Mucosa of descending colon (tissue), 3 donors: ENCODE results near the gene PDE2A. TPM values are rescaled to one million over a fixed set of nuclear protein-coding genes. Genes with fewer than 3 reads are reported as not detected.

Source experiments
- ATAC-seq: fragments of 200-7000 bp; cut with Tn5 transposase; one replicate; pipeline ENCODE4 v1.9.1; 2020; ENCODE audit warnings: mild to moderate bottlenecking, moderate library complexity
- DNase-seq, 3 donors: peaks; one replicate each; pipeline ENCODE4 v3.0.0-alpha.2; 2020
- H3K36me3 ChIP-seq: fragments of 200-600 bp; one replicate; pipeline ENCODE4 v1.8.0; 2021; ENCODE audit warnings: low read depth, mild to moderate bottlenecking
- H3K4me1 ChIP-seq: fragments of 200-600 bp; one replicate; pipeline ENCODE4 v1.8.0; 2021; ENCODE audit warnings: low read depth, mild to moderate bottlenecking
- H3K4me3 ChIP-seq: fragments of 200-600 bp; one replicate; pipeline ENCODE4 v1.8.0; 2021; ENCODE audit warnings: mild to moderate bottlenecking
- H3K9me3 ChIP-seq: fragments of 200-600 bp; one replicate; pipeline ENCODE4 v1.8.0; 2021; ENCODE audit warnings: mild to moderate bottlenecking
- CTCF ChIP-seq: fragments of 200-600 bp; IDR thresholded peaks from one replicate; pipeline ENCODE4 v1.8.0; 2022; ENCODE audit warnings: antibody characterized with exemption, mild to moderate bottlenecking
- intact Hi-C, 2 donors: fragments of 100-400 bp; cut with DNase I in 1 of 2; cut with micrococcal nuclease in 1 of 2; formaldehyde crosslinking; loops; one replicate each; pipeline versions ENCODE4 v1.11.0 to v1.11.1; 2022; cut with DNase I, micrococcal nuclease
- total RNA-seq, 3 donors: library from RNA; stranded (reverse); fragmentation: NEBNext Ultra II Directional in 2 of 3; extraction: Animal tissue kit (Norgen Biotek cat#: 25700) in 2 of 3; gene quantifications; one replicate each; pipeline versions ENCODE4 v1.2.1 to v1.2.4, GENCODE V29; 2021 to 2023
- donor health status: DM: no; HTN: no; CAD: no; lungs with moderate emphysema.
- donor health status: DM: no; HTN: no; CAD: no.
- donor health status: DM: no; HTN: yes; CAD: no.

The PDE2A gene
- total RNA-seq, 3 donors from 2014 or later: 7.0 to 45.9 (median 9.6) TPM

- H3K36me3 ChIP-seq: no peaks in the 10 kb centered on the region
- H3K9me3 ChIP-seq: no peaks in the 10 kb centered on the region
- intact Hi-C loops: loop anchor here (10.0 kb wide), 1 partner anchor 104 kb away; no protein-coding TSS in a partner anchor
- no peaks in the 10 kb centered on the region for H3K4me1 ChIP-seq
- H3K4me3 ChIP-seq: no peak overlapping the region
- DNase-seq (no peak), ATAC-seq (no peak)
- TF ChIP-seq CTCF: no peak
These were observed 95.7 kb downstream of the PDE2A start for GRCh38 chr11:72578566-72578965.

- intact Hi-C loops: loop anchor here (10.0 kb wide), 1 partner anchor 103 kb away; no protein-coding TSS in a partner anchor
- Histone ChIP-seq H3K36me3 (no peaks in the 10 kb centered on the region), H3K9me3 (no peaks in the 10 kb centered on the region), H3K4me1 (no peaks in the 10 kb centered on the region), H3K4me3 (no peak overlapping the region)
- DNase-seq (no peak), ATAC-seq (no peak)
- no peak for TF ChIP-seq CTCF
These were observed 96.2 kb downstream of the PDE2A start for GRCh38 chr11:72578051-72578450.

GRCh38 chr11:72577271-72577721, 96.9 kb downstream of the PDE2A start:
- intact Hi-C loops: loop anchor here (10.0 kb wide), 1 partner anchor 102 kb away; no protein-coding TSS in a partner anchor
- Histone ChIP-seq H3K36me3 (no peaks in the 10 kb centered on the region), H3K4me3 (no peak overlapping the region), H3K4me1 (no peaks in the 10 kb centered on the region), H3K9me3 (no peaks in the 10 kb centered on the region)
- ATAC-seq: no peak
- no peak for TF ChIP-seq CTCF
- DNase-seq: no peak

GRCh38 chr11:72576661-72577060, 97.6 kb downstream of the PDE2A start:
- no peaks in the 10 kb centered on the region for H3K9me3 ChIP-seq
- H3K4me1 ChIP-seq: no peaks in the 10 kb centered on the region
- DNase-seq (no peak), ATAC-seq (no peak)
- intact Hi-C loops: loop anchor here (10.0 kb wide), 1 partner anchor 102 kb away; no protein-coding TSS in a partner anchor
- no peaks in the 10 kb centered on the region for H3K36me3 ChIP-seq
- no peak for TF ChIP-seq CTCF
- no peak overlapping the region for H3K4me3 ChIP-seq

- Histone ChIP-seq H3K36me3 (no peaks in the 10 kb centered on the region), H3K4me1 (no peaks in the 10 kb centered on the region), H3K4me3 (no peak overlapping the region), H3K9me3 (no peaks in the 10 kb centered on the region)
- TF ChIP-seq CTCF: no peak
- intact Hi-C loops: loop anchor here (10.0 kb wide), 1 partner anchor 101 kb away; no protein-coding TSS in a partner anchor
- ATAC-seq: no peak
- no peak for DNase-seq
These were observed 98.0 kb downstream of the PDE2A start for GRCh38 chr11:72576243-72576595.
